PC-9 (cell line): Measurements from ENCODE around the gene RBPMS2.

ENCODE experiments used
- CTCF ChIP-seq: fragments of 200-600 bp; sonication (generic); conservative IDR thresholded peaks from 2 replicates; pipeline ENCODE4 v1.6.1; 2017; ENCODE audit warnings: mixed run types, antibody characterized with exemption, mild to moderate bottlenecking, moderate library complexity
- EZH2 ChIP-seq: fragments of 200-600 bp; sonication (generic); IDR thresholded peaks from 2 replicates; pipeline ENCODE4 v1.8.0; 2017; ENCODE audit warnings: antibody characterized with exemption, low read depth

- TF ChIP-seq CTCF = no peak
- peak; percentile 86; the same call in 1 of the 2 replicates for TF ChIP-seq EZH2
Observed at GRCh38 chr15:64774629-64775493, 528 bp downstream of the RBPMS2 start.
